HS-27A (cell line): ENCODE data around the gene ZDHHC14.

ENCODE experiments used
- DNase-seq: peaks from one replicate; pipeline ENCODE4 v3.0.0-alpha.2; 2012; ENCODE audit warnings: low read depth, missing footprints

The ZDHHC14 gene

DNA sequence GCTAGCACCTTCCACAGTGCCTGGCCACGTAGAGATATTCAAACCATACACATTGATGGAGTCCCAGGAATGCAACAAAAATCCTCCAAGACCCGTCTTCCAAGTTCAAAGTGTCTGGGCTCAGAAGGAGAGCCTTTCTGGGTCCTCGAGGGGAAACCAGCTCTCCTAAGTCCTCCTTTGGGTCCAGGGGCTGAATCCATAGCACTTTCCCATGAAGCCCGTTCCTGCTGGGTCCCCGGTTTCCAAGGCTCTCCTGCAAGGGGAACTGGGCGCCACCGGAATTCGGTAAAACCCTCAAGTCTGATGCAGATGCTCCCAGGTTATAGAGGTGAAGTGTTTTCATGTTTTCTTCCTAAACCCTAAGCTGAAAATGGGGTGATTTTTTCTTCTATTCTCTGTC is 340.8 kb downstream of the ZDHHC14 start:
- no peak for DNase-seq

DNA sequence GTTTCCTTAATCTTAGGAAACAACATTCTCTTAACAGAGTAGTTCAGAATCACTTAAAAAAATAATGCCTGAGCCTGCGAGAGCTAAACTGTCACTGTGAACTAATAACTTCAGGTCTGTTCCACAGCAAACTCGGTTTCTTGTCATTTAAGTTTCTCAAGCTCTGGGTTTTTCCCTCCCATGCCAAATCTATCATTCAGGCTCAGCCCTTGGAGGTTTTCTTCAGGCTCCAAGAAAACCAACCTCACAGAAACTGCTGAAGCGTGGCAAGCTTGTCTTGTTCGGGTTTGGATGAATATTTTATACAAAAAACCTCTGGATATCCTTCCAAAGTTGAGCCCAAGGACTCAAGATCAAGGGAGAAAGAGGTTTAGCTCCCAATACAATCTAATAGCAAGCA is 342.4 kb downstream of the ZDHHC14 start:
- DNase-seq, result no peak

DNA sequence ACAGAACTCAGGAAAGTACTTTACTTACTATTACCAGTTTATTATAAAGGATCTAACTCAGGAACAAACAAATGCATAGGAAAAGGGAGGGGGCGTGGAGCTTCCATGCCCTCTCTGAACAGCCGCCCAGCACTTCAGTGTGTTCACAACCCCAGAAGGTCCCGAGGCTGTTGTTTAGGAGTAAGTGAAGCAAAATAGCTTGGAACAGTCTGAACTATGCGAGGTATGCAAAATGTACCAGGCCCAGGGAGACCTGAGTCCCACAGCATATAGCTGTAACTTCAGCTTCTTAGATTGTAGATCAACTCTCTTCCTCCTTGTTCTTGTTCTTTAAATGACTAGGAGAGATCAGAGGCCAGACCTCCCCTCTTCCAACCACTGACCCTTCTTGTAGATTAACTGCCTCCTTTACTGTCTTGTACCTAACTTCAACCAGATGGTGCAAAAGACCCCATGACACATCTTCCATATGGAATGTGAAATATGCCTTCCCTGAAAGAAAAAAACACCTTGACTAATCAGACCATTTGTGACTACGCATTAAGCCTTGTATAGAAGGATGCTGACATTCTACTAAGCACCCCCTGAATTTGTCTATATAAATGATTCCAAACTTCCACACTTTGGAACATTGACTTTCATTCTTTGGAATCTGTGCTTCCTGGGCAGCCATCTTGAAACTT is 343.3 kb downstream of the ZDHHC14 start:
- no peak for DNase-seq

DNA sequence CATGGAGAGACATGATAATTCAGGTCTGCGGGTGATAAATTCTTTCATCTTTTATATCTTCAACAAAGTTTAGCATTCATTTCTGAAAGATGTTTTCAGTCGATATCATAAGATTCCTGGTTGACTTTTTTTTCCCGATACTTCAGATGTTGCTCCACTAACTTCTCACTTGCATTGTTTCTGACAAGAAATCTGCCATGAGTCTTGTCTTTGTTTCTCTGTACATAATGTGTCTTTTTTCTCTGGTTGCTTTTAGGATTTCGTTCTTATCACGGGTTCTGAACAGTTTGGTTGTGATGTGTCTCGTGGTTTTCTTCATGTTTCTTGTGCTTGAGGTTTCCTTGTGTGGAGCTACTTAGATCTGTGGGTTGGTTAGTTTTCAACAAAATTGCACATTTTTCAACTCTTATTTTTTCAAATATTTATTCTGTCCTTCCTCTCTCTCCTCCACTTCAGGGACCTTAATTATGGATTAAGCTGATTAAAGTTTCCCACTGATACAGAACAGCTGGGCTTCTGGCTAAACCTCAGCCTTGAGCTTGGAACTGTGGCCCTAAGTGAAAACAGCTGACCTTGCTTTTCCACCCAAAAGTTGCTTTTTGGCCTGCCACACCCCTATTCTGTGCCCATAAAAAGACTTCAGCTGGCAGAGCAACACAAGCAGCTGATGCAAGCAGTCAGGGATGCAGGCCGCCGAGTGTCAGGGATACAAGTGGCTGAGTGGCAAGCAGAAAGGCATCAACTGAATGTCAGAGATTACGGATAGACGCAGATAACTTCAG is 344.2 kb downstream of the ZDHHC14 start:
- DNase-seq, result no peak

DNA sequence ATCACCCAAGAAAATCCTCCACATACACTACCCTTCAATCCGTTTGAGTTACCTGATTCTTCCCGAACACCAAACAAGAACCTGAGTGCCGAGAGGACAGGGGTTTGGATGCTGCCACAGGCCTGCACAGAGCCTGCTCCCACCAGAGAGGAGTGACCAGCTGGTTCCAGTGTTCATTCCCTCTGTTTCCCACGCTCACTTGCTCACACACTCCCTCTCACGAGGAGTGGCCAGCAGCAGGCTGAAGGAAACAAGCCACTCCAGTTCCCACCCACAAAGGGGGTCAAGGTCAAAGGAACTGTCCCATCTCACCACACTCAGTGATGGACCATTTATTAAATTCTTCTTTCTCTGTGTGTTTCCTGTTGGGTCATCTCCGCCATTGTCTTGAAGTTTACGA is 344.8 kb downstream of the ZDHHC14 start:
- DNase-seq, result no peak

DNA sequence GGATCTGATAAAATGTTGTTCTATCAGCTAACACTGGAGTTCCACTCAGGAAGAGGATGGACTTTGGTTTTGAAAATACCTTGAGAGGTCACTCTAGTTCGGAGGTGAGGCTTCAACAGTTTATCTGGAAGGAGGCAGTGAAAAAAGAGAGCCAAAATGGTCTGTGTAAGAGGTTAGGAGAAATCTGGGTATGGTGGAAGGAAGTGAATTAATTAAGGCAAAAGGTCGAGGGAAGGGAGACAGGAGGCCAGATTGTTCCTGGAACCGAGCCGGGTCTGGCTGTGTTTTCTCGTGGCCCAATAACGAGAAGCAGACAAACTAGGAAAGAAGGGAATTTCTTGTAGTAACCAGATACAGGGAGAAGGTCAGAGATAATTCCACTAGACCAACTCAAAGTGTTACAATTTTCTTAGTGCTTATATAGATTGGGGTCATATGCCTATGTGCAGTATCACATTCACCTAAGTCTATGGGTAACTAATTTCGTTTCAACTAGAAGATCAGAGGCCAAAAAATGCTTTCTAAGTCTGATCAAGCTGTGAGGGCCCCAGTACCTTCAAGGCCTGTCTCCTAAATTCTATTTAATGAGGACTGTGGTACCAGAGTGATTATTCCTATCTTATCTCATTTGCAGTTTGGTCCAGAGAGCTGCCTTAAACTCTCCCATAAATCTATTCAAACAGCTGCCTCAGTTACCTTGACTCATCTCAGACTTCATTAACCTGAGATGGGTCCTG is 346.1 kb downstream of the ZDHHC14 start:
- DNase-seq, result no peak
